ENCODE data around the gene PHF23. TPM values are rescaled to one million over a fixed set of nuclear protein-coding genes. Genes with fewer than 3 reads are reported as not detected.

PHF23 gene
- total and polyA plus RNA-seq, 9 of the 15 experiments (the other 6 are each of a cell fraction or from before 2014, with no cell fraction given), result 7.4 to 87.5 (median 33.7) TPM

GRCh38 chr17:7252176-7253043, 13.2 kb upstream of the PHF23 start, which contains the start of gene ELP5 (continued):
- TF ChIP-seq ELF1 (tag; IDR thresholded peaks at IDR 0.05) (peak; percentile 72), ZNF175 (CRISPR knock-in tag; IDR thresholded peaks at IDR 0.05; ENCODE audit: low read depth) (no peak), ETV1 (tag; conservative IDR thresholded peaks at IDR 0.05; ENCODE audit: low read depth) (peak; percentile 72), EP400 (IDR thresholded peaks at IDR 0.05) (peak; percentile 94), ZNF639 (CRISPR knock-in tag; conservative IDR thresholded peaks at IDR 0.05 in 1 of 2, IDR thresholded peaks at IDR 0.05 in 1 of 2) (peak in 1 of 2 experiments; percentile 83; a peak in 2 of 4 replicates), ARID3A (IDR thresholded peaks at IDR 0.05; ENCODE audit: borderline replicate concordance, low read depth, low read length) (peak; percentile 6; the same call in 1 of the 2 replicates), NR2F6 (CRISPR knock-in tag; IDR thresholded peaks at IDR 0.05) (no peak), CBX3 (IDR thresholded peaks at IDR 0.05; ENCODE audit: borderline replicate concordance in 1 of 2, low read length in 2 of 2) (no peak), PRPF4 (IDR thresholded peaks at IDR 0.05; ENCODE audit: insufficient read depth, low read depth, low read length, poor library complexity, severe bottlenecking) (no peak), EGR1 (conservative IDR thresholded peaks at IDR 0.05) (peak; percentile 97), FOSL1 (tag; conservative IDR thresholded peaks at IDR 0.05) (0 out of 2 replicates have a peak, but pooled peaks have one; percentile 10), HCFC1 (IDR thresholded peaks at IDR 0.05; ENCODE audit: low read depth, low read length) (peak; percentile 73), CREM (IDR thresholded peaks at IDR 0.05; ENCODE audit: low read depth) (peak; percentile 97), POLR2H (tag; IDR thresholded peaks at IDR 0.05; ENCODE audit: low read depth) (peak; percentile 88), MLLT1 (IDR thresholded peaks at IDR 0.05) (0 out of 4 replicates have a peak, but pooled peaks have one; percentile 26 to 31), CSDE1 (IDR thresholded peaks at IDR 0.05) (peak in 1 of 2 experiments; percentile 68; a peak in 2 of 4 replicates), BRF2 (IDR thresholded peaks at IDR 0.05; ENCODE audit: borderline replicate concordance, insufficient read depth, insufficient read length) (no peak), MCM2 (IDR thresholded peaks at IDR 0.05; ENCODE audit: low read depth) (no peak), YY1 (IDR thresholded peaks at IDR 0.05; ENCODE audit: borderline replicate concordance in 1 of 3, control insufficient read depth in 1 of 3, extremely low read depth in 1 of 3, insufficient read depth in 3 of 3, insufficient read length in 1 of 3, insufficient replicate concordance in 2 of 3, low read depth in 1 of 3, low read length in 2 of 3) (peak in 2 of 3 experiments; percentile 63 to 78)

Measured in K562 (cell line).